GM19099 (cell line): ENCODE measurements around the gene PHF2.

Experiments
- POLR2A ChIP-seq: IDR thresholded peaks from 3 replicates; pipeline ENCODE4 v1.6.1; 2011; ENCODE audit warnings: low read depth; ENCODE audit not compliant: insufficient read length; ENCODE audit errors: extremely low read depth

PHF2 gene

GRCh38 chr9:93708289-93708986 lies 132.1 kb downstream of the PHF2 start:
- TF ChIP-seq POLR2A: no peak

GRCh38 chr9:93708987-93709302 lies 132.6 kb downstream of the PHF2 start:
- no peak for TF ChIP-seq POLR2A

DNA sequence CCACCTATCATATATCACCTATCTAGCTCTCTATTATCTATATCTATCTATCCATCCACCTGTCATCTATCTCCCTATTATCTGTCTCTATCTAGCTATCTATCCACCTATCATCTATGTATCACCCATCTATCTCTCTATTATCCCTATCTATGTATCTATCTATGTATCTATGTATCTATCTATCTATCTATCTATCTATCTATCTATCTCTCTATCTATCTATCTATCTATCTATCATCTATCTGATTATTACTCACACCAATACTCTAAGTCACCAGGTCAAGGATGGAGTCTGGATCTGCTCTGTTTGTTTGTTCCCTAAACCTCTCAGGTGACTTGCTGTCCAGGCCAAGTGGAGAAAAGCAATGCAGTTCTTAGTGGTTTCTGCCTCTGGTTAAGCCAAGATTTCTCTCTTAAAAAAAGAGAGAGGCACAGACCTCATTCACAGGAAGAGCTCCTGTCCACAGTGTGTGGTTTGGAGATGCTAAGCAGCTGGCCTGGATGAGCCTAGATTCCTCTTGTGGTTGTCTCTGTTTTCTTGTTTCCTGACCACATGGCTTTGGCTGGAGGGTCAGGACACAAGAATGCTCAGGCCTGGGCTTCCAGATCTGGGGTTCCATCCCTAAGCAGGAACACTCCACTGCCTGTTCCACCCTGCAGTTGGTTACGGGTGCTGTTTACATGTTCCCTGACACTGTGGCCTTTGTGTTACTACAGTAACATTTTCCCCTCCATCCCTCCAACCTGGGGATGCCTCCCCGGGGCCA lies 133.4 kb downstream of the PHF2 start:
- TF ChIP-seq POLR2A: no peak

- TF ChIP-seq POLR2A: no peak
Measured at GRCh38 chr9:93710370-93710723, 134.0 kb downstream of the PHF2 start.

DNA sequence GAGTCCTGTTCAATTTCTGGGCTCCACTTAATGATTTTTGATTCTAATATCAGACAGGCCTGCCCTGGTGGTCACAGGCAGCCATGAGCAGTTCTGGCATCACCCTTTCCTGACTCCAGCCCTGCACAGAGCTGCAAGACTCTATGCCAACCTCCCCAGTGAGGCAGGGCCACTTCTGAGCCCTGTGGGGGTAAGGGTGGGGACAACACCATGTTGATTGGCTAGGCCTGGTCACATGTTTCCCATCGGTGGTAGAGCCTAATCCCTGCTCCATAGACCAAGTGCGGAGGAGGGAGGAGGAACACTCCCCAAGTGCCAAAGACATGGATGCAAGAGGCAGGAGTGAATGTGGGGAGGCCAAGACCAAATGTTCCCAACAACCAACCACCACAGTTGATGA lies 134.6 kb downstream of the PHF2 start:
- TF ChIP-seq POLR2A: no peak

DNA sequence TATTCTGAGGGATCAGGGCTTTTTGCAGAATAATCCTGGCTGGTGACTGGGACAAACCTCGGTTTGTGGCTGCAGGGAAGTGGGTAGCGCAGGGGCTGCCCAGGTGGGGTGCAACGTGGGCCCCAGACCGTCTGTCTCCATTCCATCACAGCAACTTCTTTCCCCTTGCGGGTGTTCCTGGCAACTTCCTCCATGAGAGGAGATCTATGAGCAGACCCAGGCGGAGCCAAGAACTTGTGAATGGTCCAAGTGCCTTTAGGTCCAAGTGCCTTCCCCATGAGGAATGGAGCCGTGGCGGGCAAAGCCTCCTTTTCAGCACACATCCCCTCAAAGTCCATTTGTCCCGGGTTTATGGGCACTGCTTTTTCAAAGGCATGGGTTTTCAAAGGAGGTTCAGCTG lies 136.5 kb downstream of the PHF2 start:
- TF ChIP-seq POLR2A: no peak

DNA sequence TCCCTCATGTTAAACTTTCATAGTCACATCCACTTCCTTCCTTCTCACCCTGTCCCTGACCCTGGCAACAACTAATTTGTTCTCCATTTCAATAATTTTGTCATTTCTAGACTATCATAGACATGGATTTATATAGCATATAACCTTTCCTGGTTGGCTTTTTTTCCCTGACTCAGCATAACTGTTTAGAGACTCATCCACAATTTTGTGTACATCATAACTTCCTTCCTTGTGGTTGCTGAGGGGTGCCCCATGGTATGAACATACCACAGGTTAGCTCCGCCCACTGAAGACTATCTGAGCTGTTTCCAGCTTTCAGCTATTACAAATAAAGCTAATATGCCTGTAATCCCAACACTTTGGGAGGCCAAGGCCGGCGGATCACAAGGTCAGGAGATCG lies 137.3 kb downstream of the PHF2 start:
- TF ChIP-seq POLR2A: no peak

DNA sequence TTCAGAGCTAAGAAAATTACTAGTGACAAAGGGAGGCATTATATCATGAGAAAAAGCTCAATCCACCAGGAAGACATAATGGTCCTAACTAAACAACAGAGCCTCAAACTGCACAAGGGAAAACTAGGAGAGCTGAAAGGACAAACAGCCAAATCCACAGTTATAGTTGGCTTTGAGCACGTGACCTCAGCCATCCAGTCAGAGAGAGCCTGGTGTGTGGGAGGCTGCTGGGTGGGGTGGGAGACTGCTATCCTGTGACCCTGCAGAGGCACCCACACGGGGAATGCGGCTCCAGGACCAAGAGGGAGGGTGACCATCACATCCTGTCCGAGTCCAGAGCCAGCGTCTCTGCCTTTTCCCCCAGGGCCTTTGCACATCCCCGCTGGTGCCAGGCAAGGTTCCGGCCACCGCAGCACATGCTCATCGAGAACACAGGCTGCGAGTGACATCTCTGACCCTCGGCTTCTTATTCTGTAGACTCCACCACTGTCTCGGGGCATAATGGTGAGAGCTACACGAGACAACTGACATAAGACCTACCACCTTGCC lies 145.1 kb downstream of the PHF2 start:
- TF ChIP-seq POLR2A: no peak

DNA sequence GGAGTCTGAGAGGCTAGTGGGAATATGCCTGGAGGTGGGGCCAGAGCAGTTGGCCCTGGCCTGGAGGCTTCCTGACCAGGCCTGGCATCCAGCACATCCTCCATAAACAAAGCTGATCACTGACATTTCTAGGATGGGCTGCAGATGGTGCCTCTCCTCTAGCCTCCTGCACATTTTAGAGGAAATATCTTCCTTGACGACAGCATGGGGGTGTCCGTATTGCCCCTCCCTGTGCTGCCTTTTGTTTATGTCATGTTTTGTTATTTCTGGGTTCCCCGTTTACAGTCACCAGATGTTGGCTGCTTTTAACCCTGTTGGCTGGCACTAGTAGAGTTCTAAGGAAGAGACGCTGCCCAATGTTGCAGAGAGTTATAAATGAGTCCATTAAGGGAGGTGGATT lies 148.5 kb downstream of the PHF2 start:
- no peak for TF ChIP-seq POLR2A

DNA sequence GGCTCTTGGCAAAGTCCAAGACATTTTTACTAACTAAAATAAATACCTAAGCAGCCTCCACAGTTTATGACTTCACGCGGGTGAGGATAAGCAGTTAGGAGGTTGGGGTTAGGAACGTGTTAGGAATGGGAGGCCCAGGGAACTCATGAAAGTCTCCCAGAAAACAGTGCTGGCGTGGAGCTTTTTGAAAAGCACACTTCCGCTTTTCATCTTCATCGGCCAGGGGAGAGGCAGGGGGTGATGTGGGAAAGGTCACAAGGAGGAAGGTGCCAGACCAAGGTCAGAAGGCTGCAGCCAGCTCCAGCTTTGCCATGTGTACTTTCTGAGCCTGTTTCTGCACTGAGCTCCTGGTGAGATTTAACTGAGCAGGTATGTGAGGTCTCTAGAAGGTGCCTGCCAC lies 149.0 kb downstream of the PHF2 start:
- no peak for TF ChIP-seq POLR2A

- no peak for TF ChIP-seq POLR2A
Measured at GRCh38 chr9:93726147-93726546, 149.8 kb downstream of the PHF2 start.
